AG09319 (cell line): ENCODE data around the gene DDX55.
"Not testable (repeated sequence)": the region's sequence is repeated elsewhere in the genome, so short reads cannot be mapped to it uniquely, and the experiment has no call there.

Source experiments
- DNase-seq: peaks from one replicate; pipeline ENCODE4 v3.0.0-alpha.2; 2010; ENCODE audit warnings: low read depth; ENCODE audit errors: extremely low read depth
- TF ChIP-seq, protein P1 (sequence below): IDR thresholded peaks from 2 replicates; pipeline ENCODE4 v1.5.1; 2011; ENCODE audit warnings: low read depth, mild to moderate bottlenecking, inconsistent platforms, low read length, moderate library complexity

DDX55 gene, protein sequence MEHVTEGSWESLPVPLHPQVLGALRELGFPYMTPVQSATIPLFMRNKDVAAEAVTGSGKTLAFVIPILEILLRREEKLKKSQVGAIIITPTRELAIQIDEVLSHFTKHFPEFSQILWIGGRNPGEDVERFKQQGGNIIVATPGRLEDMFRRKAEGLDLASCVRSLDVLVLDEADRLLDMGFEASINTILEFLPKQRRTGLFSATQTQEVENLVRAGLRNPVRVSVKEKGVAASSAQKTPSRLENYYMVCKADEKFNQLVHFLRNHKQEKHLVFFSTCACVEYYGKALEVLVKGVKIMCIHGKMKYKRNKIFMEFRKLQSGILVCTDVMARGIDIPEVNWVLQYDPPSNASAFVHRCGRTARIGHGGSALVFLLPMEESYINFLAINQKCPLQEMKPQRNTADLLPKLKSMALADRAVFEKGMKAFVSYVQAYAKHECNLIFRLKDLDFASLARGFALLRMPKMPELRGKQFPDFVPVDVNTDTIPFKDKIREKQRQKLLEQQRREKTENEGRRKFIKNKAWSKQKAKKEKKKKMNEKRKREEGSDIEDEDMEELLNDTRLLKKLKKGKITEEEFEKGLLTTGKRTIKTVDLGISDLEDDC

DNA sequence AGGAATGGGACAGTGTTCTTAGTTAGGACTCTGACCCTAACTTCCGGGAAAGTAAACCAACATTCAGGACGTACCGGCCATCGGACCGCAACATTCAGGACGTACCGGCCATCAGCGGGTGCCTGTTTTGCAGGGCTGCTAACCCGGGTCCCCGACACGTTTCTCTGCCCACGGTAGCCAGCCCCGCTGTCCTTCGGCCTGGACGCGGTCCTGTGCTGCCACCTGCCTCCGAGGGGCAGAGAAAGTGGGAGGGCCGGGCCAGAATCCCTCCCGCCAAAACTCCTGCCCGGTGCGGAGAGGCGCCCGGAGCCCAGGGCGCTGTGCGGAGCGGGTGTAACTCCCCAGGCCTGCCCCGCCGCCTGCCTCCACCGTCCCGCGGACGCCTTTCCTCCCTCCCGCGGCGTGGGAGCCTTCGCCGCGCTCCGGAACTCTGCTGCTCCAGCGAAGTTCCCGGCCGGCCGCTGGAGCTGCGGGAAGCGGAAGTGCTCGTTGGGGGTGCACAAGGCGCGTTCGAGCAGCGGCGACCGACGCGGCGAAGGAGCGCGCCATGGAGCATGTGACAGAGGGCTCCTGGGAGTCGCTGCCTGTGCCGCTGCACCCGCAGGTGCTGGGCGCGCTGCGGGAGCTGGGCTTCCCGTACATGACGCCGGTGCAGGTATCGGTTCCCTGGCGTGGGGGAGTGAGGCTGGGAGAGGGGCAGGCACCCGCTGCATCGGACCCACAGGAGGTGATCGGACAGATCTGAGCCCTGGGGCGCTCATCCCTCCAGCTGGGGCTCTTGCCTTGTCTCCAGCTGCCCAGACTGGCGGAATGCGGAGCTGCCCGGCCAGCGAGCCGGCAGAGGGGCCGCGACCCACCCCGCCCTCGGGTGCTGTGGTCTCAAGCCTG lies at the start of gene DDX55:
Gene DDX55, plus strand, starts transcription at position 498 of the 888 bp plus-strand sequence. Its CDS starts 50 bp downstream, at position 548.
- peak; percentile 47 for DNase-seq
- TF ChIP-seq, protein P1, sequence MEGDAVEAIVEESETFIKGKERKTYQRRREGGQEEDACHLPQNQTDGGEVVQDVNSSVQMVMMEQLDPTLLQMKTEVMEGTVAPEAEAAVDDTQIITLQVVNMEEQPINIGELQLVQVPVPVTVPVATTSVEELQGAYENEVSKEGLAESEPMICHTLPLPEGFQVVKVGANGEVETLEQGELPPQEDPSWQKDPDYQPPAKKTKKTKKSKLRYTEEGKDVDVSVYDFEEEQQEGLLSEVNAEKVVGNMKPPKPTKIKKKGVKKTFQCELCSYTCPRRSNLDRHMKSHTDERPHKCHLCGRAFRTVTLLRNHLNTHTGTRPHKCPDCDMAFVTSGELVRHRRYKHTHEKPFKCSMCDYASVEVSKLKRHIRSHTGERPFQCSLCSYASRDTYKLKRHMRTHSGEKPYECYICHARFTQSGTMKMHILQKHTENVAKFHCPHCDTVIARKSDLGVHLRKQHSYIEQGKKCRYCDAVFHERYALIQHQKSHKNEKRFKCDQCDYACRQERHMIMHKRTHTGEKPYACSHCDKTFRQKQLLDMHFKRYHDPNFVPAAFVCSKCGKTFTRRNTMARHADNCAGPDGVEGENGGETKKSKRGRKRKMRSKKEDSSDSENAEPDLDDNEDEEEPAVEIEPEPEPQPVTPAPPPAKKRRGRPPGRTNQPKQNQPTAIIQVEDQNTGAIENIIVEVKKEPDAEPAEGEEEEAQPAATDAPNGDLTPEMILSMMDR, result peak; percentile 40

DNA sequence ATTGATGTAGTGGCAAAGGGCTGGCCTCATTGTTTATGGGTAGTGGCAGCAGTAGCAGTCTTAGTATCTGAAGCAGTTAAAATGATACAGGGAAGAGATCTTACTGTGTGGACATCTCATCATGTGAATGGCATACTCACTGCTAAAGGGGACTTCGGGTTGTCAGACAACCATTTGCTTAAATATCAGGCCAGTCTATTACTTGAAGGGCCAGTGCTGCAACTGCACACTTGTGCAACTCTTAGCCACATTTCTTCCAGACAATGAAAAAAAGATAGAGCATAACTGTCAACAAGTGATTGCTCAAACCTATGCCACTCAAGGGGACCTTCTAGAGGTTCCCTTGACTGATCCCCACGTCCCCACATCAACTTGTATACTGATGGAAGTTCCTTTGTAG lies 47.8 kb upstream of the DDX55 start:
- not testable (repeated sequence) for DNase-seq

DNA sequence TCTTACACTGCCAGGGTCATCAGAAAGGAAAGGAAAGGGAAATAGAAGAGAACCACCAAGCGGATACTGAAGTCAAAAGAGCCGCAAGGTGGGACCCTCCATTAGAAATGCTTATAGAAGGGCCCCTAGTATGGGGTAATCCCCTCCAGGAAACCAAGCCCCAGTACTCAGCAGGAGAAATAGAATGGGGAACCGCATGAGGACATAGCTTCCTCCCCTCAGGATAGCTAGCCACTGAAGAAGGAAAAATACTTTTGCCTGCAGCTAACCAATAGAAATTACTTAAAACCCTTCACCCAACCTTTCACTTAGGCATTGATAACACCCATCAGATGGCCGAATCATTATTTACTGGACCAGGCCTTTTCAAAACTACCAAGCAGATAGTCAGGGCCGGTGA lies 47.1 kb upstream of the DDX55 start:
- not testable (repeated sequence) for DNase-seq

DNA sequence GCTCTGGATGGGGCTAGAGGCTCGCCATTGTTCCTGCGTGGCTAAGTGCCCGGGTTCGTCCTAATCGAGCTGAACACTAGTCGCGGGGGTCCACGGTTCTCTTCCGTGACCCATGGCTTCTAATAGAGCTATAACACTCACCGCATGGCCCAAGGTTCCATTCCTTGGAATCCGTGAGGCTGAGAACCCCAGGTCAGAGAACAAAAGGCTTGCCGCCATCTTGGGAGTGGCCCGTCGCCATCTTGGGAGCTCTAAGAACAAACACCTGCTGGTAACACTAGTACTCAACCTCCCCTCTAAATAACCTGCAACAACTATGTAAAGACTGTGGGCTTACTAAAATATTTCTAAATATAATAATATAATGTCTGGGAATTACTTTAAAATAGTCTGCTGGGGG lies 43.4 kb upstream of the DDX55 start:
- not testable (repeated sequence) for DNase-seq

DNA sequence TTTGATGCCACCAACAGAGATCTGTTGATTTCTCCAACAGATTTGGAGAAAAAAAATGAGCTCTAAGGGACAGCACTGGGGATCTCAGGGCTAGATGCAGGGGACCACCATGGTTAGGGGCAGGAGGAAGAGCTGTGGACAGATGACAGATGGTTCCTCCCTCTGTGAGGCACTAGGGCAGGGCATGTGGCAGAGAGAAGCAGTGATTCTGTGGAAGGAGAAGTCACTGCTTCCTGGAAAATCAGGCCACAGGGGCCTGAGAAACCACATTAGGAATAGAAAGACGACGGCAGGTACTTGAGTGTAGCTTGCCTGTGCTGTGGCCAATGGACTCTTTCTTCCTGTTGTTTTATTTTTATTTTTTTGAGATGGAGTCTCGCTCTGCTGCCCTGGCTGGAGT lies 42.4 kb upstream of the DDX55 start:
- DNase-seq, result no peak
- TF ChIP-seq, protein P1, result no peak

DNA sequence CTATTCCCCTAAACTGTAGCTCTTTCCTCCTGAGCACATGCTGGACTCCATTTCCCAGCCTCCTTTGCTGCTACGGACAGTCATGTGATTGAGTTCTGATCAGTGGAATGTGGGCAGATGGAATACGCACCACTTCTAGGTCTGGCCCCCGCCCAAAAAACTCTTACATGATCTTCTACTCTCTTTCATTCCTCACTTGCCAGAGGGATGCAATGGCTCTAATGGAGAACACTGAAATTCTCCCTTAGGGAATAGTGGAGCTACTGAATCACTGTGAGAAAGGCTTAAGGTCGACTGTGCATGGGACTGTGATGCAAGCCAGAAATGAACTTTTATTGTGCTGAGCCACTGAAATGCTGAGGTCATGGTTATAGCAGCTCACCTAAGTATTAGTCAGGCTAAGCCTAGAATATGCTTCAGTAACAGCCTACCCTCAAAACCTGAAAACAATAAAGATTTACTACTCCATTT lies 30.5 kb upstream of the DDX55 start:
- peak; percentile 39 for DNase-seq
- TF ChIP-seq, protein P1, result no peak

DNA sequence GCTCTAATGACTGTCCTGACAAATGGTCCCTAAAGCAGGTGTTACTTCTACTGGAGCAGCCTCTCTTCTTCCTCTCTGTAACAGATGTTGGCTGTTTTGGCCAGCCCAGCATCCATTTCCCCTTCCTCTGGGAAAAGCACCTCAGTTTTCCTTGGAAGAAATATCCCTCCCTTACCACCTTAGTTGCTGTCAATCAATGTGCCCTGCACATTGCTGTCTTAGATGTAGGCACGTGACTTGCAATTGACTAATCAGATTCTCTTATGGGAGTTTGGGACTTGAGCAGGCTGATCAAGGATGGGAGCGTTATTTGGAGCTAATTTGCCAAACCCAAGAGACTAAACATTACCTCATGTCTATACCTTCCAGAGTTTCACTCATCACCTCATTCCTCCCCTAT lies 29.5 kb upstream of the DDX55 start:
- no peak for DNase-seq
- TF ChIP-seq, protein P1, result no peak

DNA sequence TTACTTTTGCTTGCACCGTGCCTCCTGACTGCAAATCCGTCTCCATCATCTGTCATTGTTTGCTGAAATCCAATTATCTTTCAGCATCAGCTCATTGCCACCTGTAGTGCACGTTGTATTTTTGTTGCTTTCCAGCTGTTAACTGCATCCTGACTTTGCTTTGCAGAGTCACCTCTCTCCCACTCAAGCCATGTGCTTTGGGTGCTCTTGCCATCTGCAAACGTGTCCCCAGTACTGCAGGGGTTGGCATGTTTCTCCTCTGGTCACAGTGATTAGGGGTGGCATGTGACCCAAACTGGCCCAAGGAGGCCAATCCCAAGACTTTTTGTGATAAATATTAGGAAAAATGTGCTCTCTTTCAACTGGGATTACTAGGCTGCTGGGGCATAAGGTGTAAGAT lies 28.0 kb upstream of the DDX55 start:
- TF ChIP-seq, protein P1, result no peak
- DNase-seq, result no peak
